ENCODE data around the gene NPW.

DNA sequence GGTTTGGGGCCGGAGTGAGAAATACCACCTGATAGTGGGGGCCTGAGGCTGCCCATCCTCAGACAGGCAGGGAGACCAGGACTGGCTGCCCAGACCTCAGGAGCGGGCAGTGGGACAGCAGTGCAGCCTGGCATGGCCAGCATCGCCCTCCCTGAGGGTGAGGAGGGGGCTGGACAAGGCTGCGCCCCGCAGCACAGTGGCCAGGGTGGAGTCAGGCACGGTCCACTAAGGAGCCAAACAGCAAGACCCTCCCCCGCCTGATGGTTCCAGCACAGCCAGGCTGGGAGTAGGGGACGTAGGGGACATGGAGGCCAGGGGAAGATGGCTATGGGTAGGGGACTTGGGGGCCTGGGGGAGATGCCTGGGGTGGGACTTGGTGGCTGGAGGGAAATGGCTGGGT, 13.3 kb upstream of the NPW start:
- TF ChIP-seq, protein P1, sequence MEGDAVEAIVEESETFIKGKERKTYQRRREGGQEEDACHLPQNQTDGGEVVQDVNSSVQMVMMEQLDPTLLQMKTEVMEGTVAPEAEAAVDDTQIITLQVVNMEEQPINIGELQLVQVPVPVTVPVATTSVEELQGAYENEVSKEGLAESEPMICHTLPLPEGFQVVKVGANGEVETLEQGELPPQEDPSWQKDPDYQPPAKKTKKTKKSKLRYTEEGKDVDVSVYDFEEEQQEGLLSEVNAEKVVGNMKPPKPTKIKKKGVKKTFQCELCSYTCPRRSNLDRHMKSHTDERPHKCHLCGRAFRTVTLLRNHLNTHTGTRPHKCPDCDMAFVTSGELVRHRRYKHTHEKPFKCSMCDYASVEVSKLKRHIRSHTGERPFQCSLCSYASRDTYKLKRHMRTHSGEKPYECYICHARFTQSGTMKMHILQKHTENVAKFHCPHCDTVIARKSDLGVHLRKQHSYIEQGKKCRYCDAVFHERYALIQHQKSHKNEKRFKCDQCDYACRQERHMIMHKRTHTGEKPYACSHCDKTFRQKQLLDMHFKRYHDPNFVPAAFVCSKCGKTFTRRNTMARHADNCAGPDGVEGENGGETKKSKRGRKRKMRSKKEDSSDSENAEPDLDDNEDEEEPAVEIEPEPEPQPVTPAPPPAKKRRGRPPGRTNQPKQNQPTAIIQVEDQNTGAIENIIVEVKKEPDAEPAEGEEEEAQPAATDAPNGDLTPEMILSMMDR (IDR thresholded peaks at IDR 0.05), result no peak
- TF ChIP-seq POLR2A (IDR thresholded peaks at IDR 0.05), result no peak

Data from stomach (tissue), 4 donors.